Measurements from ENCODE around the gene SENP8.
"Not testable (repeated sequence)": the region's sequence is repeated elsewhere in the genome, so short reads cannot be mapped to it uniquely, and the experiment has no call there.

The SENP8 gene

GRCh38 chr15:72118017-72118978 is at the start of gene SENP8, which contains the start of gene MYO9A:
Gene SENP8 (plus strand): TSS chr15:72118403. CDS start chr15:72139624, 21,221 bp downstream.
Gene MYO9A (minus strand): TSS chr15:72118150. CDS start chr15:72046563, 71,587 bp downstream.
- peak; percentile 95 for DNase-seq

GRCh38 chr15:72068856-72069255 is 49.3 kb upstream of the SENP8 start:
- DNase-seq: no peak

- DNase-seq: no peak
These were observed 47.3 kb upstream of the SENP8 start for GRCh38 chr15:72070817-72071447.

- not testable (repeated sequence) for DNase-seq
These were observed 46.8 kb upstream of the SENP8 start for GRCh38 chr15:72071448-72071825.

GRCh38 chr15:72074335-72075060 is 43.7 kb upstream of the SENP8 start:
- DNase-seq: no peak

GRCh38 chr15:72077950-72078349 is 40.3 kb upstream of the SENP8 start:
- no peak for DNase-seq

GRCh38 chr15:72078887-72079286 is 39.3 kb upstream of the SENP8 start:
- DNase-seq: no peak

GRCh38 chr15:72082176-72082575 is 36.0 kb upstream of the SENP8 start:
- DNase-seq: no peak

- no peak for DNase-seq
These were observed 32.0 kb upstream of the SENP8 start for GRCh38 chr15:72086010-72086697.

GRCh38 chr15:72086920-72087648 is 31.1 kb upstream of the SENP8 start:
- no peak for DNase-seq

- DNase-seq: no peak
These were observed 26.2 kb upstream of the SENP8 start for GRCh38 chr15:72092006-72092405.

GRCh38 chr15:72092691-72093090 is 25.5 kb upstream of the SENP8 start:
- DNase-seq: no peak

GRCh38 chr15:72096796-72097195 is 21.4 kb upstream of the SENP8 start:
- no peak for DNase-seq

- DNase-seq: no peak
These were observed 20.2 kb upstream of the SENP8 start for GRCh38 chr15:72098040-72098439.

- no peak for DNase-seq
These were observed 19.0 kb upstream of the SENP8 start for GRCh38 chr15:72099155-72099554.

GRCh38 chr15:72100551-72100950 is 17.7 kb upstream of the SENP8 start:
- DNase-seq: not testable (repeated sequence)

GRCh38 chr15:72105111-72105510 is 13.1 kb upstream of the SENP8 start:
- DNase-seq: no peak

- no peak for DNase-seq
These were observed 12.1 kb upstream of the SENP8 start for GRCh38 chr15:72106068-72106467.

- DNase-seq: no peak
These were observed 7.8 kb upstream of the SENP8 start for GRCh38 chr15:72110355-72110754.

GRCh38 chr15:72112116-72112515 is 6.1 kb upstream of the SENP8 start:
- no peak for DNase-seq

GRCh38 chr15:72112805-72113204 is 5.4 kb upstream of the SENP8 start:
- DNase-seq: no peak

All from NCI-H2081 treated with DMSO at 0.1 percent for 48 hours (cell line).